Stimulated activated CD8-positive, alpha-beta memory T cell treated with anti-CD3 and anti-CD28 coated beads, Interleukin-2, amount 100 ng/mL, for 48 hours (primary cell): ENCODE results near the gene GTF2B.
"Not testable (repeated sequence)": the region's sequence is repeated elsewhere in the genome, so short reads cannot be mapped to it uniquely, and the experiment has no call there.

Source experiments
- DNase-seq, 2 donors: peaks; one replicate each; pipeline ENCODE4 v3.0.0-alpha.2; 2020; ENCODE audit warnings: low read depth in 2 of 2

The GTF2B gene, protein sequence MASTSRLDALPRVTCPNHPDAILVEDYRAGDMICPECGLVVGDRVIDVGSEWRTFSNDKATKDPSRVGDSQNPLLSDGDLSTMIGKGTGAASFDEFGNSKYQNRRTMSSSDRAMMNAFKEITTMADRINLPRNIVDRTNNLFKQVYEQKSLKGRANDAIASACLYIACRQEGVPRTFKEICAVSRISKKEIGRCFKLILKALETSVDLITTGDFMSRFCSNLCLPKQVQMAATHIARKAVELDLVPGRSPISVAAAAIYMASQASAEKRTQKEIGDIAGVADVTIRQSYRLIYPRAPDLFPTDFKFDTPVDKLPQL

DNA sequence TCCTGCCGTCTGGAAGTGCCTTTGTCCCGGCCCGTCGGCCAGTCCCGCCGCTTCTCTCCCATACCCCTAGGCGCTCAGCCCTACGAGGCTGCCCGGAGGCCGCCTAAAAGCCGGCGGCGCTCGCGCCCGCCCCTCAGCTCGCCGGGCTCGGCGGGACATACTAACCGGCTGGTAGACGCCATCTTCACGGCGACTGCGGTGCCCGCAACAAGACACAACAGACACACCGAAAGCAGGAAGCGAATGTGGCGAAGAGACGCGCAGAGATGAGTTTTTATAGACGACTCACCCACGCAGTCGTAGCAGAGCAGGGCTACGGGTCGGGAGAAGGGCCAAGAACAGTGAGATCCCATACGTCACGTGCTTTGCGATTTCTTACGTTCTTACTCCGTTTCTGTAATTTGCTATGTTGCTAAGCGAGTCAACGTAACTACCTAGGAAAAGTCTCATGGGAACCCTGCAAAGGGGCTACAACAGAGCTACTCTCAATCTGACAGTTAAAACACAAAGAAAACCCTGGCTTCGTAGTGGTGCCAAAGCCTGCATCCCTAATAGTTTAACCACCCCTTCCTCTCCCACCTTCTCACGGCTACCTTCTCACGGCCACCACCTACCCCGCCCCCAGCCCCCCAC, at the start of gene GTF2B:
Gene GTF2B (minus strand): TSS at position 250 of the 633 bp plus-strand sequence. CDS start 68 bp downstream, at position 182.
- peak; percentile 76 to 84 for DNase-seq

DNA sequence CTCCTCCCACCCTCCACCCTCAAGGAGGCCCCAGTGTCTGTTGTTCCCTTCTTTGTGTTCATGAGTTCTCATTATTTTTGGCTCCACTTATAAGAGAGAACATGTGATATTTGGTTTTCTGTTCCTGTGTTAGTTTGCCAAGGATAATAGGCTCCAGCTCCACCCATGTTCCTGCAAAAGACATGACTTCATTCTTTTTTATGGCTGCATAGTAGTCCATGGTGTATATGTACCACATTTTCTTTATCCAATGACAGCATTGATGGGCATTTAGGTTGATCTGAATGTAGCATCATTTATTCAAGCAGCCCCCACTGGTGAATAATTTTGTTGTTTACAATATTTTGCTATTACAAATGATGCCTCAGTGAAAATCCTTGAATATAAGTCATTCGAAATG, 47.2 kb upstream of the GTF2B start:
- not testable (repeated sequence) for DNase-seq

DNA sequence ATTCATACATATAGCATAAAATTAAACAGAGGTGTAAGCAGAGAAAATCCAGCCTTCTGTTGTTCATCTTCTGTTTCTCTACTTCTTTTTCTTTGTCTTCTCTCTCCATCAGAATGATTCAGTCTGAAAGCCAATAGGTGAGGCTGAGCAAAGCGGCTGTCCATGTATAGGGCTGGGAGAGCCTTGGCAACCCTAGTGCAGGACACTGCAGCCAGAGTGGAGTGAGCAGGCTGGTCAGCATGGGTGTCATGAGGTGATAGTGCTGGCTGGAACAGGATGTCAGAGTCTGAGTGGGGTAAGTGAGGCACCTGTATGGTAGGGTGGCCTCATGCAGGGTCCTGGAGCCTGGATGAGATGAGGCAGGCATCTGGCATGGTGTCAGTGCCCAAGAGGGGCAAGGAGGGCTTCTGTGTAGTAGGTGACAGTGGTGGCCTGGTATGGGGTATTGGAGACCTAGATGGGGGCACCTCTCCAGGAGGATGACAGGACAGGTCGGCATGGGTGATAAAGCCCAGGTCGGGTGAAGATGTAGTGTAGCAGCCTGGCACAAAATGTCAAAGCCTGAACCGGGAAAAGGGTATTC, 45.5 kb upstream of the GTF2B start:
- no peak for DNase-seq

DNA sequence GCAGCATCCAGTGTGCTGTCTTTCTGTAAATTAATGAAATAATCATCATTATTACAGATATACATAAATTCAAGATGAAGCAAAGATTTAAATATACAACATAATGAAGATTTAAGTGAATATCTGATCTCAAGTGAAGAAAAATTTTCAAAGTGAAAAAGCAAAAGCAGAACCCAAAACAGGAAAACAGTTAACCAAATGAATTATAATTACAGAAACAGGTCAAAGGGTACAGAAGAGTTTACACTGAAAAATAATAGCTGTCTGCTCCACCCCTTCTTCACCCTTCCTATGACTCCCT, 44.8 kb upstream of the GTF2B start:
- DNase-seq, result no peak

DNA sequence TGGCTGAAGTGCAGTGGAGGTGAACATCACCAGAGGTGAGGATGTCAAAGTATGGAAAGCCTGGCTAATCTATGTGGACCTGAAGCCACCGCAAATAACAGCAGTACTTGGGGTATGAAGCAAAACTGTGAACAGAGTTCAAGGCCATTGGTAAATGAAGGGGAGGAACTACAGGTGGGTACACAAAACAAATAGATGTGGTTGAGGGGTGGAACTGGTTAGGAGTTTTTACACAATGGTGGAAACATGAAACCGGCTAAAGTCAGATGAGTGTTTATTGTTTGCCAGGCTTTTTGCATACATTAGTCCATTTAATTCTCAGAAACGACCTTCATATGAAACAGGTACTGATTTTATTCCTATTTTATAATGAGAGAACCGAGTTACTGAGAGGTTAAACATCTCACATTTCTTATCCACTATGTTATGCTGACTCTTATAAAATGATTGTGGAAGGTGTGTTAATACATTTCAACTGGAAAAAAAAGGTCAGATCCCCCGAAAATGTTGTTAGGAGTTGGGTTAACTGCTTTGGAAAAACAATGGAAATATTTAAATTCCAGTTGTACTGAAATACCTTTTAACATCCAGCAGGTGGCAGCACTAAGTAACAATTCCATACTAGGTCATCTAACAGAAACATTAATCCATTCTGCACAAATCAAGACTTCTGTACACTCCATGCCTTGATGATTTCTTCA, 44.3 kb upstream of the GTF2B start:
- DNase-seq, result no peak

DNA sequence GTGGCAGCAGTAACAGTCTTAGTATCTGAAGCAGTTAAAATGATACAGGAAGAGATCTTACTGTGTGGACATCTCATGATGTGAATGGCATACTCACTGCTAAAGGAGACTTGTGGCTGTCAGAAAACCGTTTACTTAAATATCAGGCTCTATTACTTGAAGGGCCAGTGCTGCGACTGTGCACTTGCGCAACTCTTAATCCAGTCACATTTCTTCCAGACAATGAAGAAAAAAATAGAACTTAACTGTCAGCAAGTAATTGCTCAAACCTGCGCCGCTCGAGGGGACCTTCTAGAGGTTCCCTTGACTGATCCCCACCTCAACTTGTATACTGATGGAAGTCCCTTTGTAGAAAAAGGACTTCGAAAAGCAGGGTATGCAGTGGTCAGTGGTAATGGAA, 38.8 kb upstream of the GTF2B start:
- not testable (repeated sequence) for DNase-seq

DNA sequence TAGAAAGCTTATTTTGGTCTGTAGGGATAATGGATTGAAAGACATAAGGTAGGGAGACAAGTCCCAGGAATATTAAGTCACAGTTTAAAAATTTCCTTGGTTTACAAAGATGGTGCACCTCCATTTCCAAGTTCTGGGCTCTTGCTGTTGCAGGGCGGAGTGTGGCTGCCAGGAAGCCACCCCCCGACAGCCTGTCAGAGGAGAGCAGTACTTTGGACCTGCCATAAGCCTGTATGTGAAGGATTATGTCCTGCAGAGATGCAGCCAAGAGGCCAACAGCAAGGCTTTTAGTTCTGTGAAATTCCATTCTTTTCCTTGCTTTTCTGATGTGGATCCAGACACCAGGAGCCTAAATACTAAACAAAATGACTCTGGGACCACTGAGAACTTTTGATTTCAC, 31.9 kb upstream of the GTF2B start:
- DNase-seq, result no peak

DNA sequence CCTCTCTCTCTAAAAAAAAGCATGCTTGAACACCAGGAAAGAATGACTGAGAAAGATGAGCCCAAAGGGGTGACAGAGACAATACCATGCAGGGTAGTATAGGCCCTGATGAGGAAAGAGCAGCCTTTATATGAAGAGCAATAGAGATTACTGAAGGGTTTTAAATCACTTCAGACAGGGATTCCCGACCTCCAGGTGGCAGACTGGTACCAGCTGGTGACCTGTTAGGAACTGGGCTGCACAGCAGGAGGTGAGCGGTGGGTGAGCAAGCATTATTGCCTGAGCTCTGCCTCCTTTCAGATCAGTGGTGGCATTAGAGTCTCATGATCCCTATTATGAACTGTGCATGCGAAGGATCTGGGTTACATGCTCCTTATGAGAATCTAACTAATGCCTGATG, 30.8 kb upstream of the GTF2B start:
- DNase-seq, result no peak

DNA sequence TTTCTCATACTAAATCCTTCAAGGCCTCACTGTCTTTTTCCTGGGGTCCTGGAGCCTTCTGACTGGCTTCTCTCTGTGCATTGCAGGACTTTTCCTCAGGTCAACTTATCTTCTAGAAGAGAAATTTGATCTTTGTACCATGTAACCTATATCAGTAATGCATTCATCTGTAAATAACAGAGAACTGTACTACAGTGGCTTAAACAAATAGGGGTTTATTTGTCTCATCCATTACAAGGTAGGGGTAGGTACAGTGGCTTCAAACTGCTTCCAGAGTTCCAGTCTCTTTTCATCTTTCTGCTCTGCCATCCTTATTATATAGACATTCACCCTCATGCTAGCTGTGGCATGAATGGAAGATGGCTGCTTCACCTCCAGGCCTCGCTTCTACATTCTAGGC, 29.5 kb upstream of the GTF2B start:
- no peak for DNase-seq

DNA sequence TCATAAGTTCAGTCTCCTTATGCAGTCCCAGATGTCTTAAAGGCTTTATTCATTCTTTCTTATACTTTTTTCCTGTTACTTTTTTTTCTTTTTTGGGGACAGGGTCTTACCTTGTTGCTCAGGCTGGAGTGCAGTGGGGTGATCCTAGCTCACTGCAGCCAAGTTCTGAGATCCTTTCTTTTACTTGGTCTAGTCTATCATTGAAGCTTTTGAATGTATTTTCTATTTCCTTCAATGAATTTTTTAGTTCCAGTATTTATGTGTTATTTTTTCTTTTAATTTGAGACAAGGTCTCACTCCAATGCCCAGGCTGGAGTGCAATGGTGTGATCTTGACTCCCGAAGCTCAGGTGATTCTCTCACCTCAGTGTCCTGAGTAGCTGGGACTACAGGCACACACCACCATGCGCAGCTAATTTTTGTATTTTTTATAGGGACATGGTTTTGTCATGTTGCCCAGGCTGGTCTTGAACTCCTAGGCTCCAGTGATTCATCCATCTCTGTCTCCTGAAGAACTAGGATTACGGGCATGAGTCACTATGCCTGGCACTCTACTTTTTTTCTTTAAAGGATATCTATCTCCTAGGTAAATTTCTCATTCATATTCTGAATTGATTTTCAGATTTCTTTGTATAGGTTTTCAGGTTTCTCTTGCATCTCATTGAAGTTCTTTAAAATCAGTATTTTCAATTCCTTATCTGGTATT, 26.1 kb upstream of the GTF2B start:
- DNase-seq, result no peak

DNA sequence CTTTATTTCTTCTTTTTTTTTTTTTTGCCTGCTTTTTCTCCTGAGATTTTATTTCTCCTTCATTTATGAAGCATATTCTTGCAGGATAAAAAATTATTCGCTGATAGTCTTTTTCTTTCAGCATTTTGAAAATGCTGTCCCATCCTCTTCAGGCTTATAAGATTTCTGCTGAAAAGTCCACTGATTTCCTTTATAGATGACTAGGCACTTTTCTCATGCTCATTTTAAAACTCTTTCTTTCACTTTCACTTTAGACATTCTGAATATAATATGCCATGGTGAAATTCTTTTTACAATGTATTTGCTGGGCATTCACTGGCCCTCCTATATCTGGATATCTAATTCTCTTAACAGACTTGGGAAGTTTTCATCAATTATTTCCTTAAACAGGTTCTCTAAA, 25.5 kb upstream of the GTF2B start:
- DNase-seq, result no peak

DNA sequence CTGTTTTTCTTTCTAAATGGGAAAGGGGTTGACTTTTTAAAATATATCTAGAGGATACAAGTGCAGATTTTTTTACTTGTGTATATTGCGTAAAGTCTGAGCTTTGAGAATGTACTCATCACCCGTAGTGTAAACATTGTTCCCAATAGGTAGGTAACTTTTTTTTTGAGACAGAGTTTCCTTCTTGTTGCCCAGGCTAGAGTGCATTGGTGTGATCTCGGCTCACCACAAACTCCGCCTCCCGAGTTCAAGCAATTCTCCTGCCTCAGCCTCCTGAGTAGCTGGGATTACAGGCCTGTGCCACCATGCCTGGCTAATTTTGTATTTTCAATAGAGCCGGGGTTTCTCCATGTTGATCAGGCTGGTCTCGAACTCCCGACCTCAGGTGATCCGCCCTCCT, 20.4 kb upstream of the GTF2B start:
- not testable (repeated sequence) for DNase-seq

DNA sequence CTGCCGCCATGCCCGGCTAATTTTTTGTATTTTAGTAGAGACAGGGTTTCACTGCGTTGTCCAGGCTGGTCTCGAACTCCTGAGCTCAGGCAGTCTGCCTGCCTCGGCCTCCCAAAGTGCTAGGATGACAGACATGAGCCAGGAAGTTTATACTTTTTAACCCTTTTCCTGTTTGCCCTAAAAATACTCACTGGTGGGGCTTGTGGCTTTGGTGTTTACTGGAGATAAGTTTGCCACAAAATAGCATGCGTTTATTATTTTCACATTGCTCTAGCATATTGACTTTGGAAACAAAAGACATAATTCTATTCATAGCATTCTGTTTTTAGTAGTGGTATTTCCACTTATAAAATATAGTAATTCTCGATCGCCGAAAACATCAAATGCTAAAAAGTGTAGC, 19.8 kb upstream of the GTF2B start:
- DNase-seq, result no peak

DNA sequence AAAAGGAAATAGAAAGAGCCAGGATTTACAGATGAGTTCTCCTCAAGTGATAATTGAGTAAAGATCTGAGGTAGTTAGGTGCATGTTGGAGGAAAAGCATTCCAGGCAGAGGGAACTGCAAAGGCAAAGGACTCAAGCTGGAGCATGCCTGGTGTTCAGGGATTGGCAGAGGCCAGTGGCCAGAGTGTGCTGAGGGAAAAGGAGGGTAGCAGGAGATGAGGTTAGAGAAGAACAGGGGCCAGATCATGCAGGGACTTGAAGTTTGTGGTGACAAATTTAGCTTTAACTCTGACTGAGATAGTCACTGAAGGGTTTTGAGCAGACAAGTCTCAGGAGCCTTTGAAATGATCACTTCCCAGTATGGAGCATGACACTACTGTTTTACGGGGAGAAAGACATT, 19.0 kb upstream of the GTF2B start:
- no peak for DNase-seq

DNA sequence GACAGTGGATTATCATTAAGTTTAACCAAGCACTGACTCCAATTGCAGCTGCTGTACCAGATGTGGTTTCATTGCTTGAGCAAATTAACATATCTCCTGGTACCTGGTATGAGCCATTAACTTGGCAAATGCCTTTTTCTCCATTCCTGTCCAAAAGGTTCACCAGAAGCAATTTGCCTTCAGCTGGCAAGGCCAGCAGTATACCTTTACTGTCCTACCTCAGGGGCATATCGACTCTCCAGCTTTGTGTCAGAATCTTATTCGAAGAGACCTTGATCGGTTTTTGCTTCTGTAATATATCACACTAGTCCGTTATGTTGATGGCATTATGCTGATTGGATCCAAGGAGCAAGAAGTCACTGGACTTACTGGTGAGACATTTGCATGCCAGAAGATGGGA, 9.5 kb upstream of the GTF2B start:
- no peak for DNase-seq

DNA sequence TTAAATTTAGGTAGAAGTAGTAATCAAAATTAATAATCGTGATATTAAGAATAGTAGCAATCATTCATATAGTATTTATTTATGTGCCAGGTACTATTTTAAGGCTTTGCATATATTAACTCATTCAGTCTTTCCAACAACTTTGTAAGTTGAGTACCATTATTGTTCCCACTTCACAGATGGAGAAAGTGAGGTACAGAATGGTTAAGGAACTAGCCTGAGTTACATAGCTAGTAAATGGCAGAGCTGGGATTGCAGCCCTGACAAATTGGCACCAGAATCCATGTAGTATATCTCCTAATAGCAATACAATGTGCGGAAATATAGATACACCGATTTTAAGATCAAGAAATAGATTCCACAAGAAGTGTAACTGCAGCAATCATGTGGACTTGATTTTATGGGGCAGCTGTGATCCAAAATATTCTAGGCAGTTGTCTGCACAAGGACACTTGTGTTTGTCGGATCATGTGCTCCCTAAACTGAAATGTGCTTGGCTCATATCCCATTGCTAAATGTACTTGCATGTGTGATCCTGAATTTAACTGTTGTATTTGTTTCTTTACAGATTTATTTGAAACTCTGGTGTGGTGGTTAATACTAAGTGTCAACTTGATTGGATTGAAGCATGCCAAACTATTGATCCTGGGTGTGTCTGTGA, 5.8 kb upstream of the GTF2B start:
- no peak for DNase-seq

DNA sequence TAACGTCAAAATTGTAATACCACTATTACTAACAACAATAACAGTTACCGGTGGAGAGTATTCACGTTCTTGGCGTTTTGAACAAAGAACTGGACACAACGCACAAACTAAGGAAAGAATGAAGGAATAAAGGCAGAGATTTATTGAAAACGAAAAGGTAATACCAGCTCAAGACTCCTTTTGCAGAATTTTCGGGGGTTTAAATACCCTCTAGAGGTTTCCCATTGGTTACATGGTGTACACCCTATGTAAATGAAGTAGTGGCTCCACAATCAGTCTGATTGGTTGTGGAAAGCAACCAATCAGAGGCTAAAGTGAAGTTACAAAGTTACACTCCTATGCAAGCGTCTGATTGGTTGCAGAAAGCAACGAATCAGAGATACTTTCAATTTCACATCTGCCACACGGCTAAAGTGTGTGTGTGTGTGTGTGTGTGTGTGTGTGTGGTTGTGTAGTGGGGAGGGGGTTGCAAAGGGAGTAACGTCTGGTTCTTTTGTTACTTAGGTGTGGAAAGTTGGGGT, 1.1 kb upstream of the GTF2B start:
- no peak for DNase-seq

DNA sequence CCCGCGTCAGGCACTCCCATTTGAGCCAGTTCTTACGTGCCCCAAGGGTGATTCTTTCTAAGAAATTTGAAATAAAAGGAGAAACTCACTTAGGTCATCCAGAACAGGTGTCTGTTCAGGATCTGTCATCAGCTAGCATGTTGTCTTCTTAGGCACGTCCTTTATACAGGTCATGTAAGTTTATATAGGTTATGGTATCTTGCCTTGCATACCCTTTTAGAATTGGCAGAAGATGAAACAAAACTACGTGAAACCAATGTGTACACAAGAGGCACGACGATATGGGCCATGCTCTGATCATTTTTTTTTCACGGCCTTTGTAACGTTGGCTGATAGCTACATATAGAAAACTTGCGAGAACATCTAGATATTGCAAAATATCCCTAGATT, 579 bp upstream of the GTF2B start:
- no peak for DNase-seq

DNA sequence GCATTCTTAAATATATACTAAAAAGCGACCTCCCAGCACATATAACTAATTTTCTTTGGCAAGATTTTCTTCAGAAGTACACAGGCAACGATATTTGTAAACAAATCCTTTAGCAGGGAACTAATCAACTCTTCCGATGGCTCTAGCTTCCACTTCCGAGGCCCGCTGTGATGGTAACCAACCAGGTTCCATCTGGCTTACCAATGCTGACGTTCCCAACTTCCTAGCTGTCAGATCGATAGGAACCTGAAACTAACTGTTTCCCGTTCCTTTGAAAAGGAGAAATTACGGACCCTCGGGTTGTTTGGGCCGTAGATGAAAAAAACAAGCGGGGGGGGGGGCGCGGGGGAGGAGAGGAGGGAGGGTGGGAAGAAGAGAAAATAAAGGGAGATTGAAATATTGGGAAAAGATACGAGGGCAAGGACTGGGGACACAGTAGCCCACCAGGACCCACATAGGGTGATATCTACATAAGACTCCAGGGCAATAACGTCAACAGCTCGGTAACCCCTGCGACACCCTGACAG, 513 bp downstream of the GTF2B start:
- no peak for DNase-seq

DNA sequence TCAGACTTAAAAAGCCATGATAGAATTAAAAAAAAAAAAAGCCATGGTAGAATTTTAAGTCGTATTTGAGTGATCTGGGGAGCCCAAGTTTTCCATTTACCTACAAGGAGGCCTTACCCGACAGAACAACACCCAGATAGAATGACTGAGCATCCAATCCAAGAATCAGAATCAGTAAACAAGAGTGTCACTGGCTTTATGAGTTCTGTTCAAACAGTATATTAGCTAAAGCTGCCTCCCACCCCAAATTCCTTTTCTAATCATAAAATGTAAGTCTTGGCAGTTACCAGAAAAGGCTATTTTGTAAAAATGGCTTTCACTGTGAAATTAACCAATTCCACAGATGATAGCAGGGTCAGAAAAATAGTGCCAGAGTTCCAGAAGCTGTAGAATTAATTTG, 1.2 kb downstream of the GTF2B start:
- no peak for DNase-seq

DNA sequence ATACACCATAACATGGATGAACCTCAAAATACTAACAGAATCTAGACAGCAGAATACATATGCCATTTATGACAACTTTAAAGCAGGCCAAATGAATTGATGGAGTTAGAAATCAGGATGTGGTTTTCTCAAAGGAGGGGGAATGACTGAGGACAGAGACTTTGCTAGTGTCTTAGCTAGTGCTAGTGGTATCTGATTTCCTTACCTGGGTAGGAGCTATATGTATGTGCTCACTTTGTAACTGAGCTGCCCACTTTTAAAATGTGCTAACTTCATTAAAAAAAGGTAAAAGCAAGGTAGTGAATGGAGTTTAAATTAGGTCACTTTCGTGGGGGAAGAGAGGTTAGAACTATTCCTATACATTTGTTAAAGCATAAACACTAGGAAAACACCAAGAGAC, 2.6 kb downstream of the GTF2B start:
- no peak for DNase-seq
